ENCODE results near the gene HSBP1.

The HSBP1 gene

GRCh38 chr16:83807710-83808572 is at the start of gene HSBP1:
Gene HSBP1, plus strand, starts transcription at chr16:83807978. Its CDS starts 99 bp downstream, at chr16:83808077.
- H3K4me3 Mint-ChIP-seq: peak within 1 kb of the TSS; percentile 98
- H3K4me1 Mint-ChIP-seq (ENCODE audit: low read depth): peaks cover 63% of the 10 kb centered on the region
- no peaks in the 10 kb centered on the region for H3K27me3 Mint-ChIP-seq
- no peaks in the 10 kb centered on the region for H3K9me3 Mint-ChIP-seq
- intact Hi-C loops (cut with micrococcal nuclease): loop anchor here (5.0 kb wide), 2 partner anchors 36 to 89 kb away; partner anchors contain the start of gene MLYCD
- peak within 1 kb of the TSS; percentile 98 for H3K27ac Mint-ChIP-seq
- peaks cover 53% of the 10 kb centered on the region for H3K36me3 Mint-ChIP-seq (ENCODE audit: low read depth)

- Mint-ChIP-seq H3K9me3 (no peaks in the 10 kb centered on the region), H3K27me3 (no peaks in the 10 kb centered on the region), H3K4me1 (ENCODE audit: low read depth) (no peaks in the 10 kb centered on the region), H3K36me3 (ENCODE audit: low read depth) (no peaks in the 10 kb centered on the region), H3K27ac (no peak overlapping the region), H3K4me3 (no peak overlapping the region)
- intact Hi-C loops (cut with micrococcal nuclease): no loop called here
Measured at GRCh38 chr16:83762141-83762991, 45.4 kb upstream of the HSBP1 start.

GRCh38 chr16:83762992-83763358 is 44.8 kb upstream of the HSBP1 start:
- Mint-ChIP-seq H3K4me3 (no peak overlapping the region), H3K27ac (no peak overlapping the region), H3K4me1 (ENCODE audit: low read depth) (no peaks in the 10 kb centered on the region), H3K9me3 (no peaks in the 10 kb centered on the region), H3K36me3 (ENCODE audit: low read depth) (no peaks in the 10 kb centered on the region), H3K27me3 (no peaks in the 10 kb centered on the region)
- intact Hi-C loops (cut with micrococcal nuclease): no loop called here

GRCh38 chr16:83768986-83769385 is 38.8 kb upstream of the HSBP1 start:
- intact Hi-C loops (cut with micrococcal nuclease): no loop called here
- Mint-ChIP-seq H3K4me3 (no peak overlapping the region), H3K27me3 (no peaks in the 10 kb centered on the region), H3K36me3 (ENCODE audit: low read depth) (no peaks in the 10 kb centered on the region), H3K9me3 (no peaks in the 10 kb centered on the region), H3K4me1 (ENCODE audit: low read depth) (peaks cover 36% of the 10 kb centered on the region), H3K27ac (peak overlapping the region; percentile 78)

- no peaks in the 10 kb centered on the region for H3K27me3 Mint-ChIP-seq
- no peaks in the 10 kb centered on the region for H3K36me3 Mint-ChIP-seq (ENCODE audit: low read depth)
- peaks cover 41% of the 10 kb centered on the region for H3K4me1 Mint-ChIP-seq (ENCODE audit: low read depth)
- peak overlapping the region; percentile 25 for H3K4me3 Mint-ChIP-seq
- H3K27ac Mint-ChIP-seq: peak overlapping the region; percentile 78
- intact Hi-C loops (cut with micrococcal nuclease): loop anchor here (5.0 kb wide), 1 partner anchor 38 kb away; the partner anchor contains the start of gene HSBP1
- no peaks in the 10 kb centered on the region for H3K9me3 Mint-ChIP-seq
Measured at GRCh38 chr16:83769397-83770008, 38.3 kb upstream of the HSBP1 start.

GRCh38 chr16:83771306-83771942 is 36.4 kb upstream of the HSBP1 start:
- peaks cover 46% of the 10 kb centered on the region for H3K4me1 Mint-ChIP-seq (ENCODE audit: low read depth)
- H3K9me3 Mint-ChIP-seq: no peaks in the 10 kb centered on the region
- H3K27me3 Mint-ChIP-seq: peaks cover 3% of the 10 kb centered on the region
- H3K27ac Mint-ChIP-seq: no peak overlapping the region
- H3K4me3 Mint-ChIP-seq: no peak overlapping the region
- no peaks in the 10 kb centered on the region for H3K36me3 Mint-ChIP-seq (ENCODE audit: low read depth)
- intact Hi-C loops (cut with micrococcal nuclease): loop anchor here (5.0 kb wide), 1 partner anchor 36 kb away; the partner anchor contains the start of gene HSBP1

- peaks cover 53% of the 10 kb centered on the region for H3K4me1 Mint-ChIP-seq (ENCODE audit: low read depth)
- H3K4me3 Mint-ChIP-seq: no peak overlapping the region
- H3K36me3 Mint-ChIP-seq (ENCODE audit: low read depth): no peaks in the 10 kb centered on the region
- no peak overlapping the region for H3K27ac Mint-ChIP-seq
- H3K27me3 Mint-ChIP-seq: peaks cover 14% of the 10 kb centered on the region
- intact Hi-C loops (cut with micrococcal nuclease): loop anchor here (5.0 kb wide), 1 partner anchor 34 kb away; the partner anchor contains the start of gene HSBP1
- H3K9me3 Mint-ChIP-seq: no peaks in the 10 kb centered on the region
Measured at GRCh38 chr16:83772806-83773205, 35.0 kb upstream of the HSBP1 start.

- H3K27me3 Mint-ChIP-seq: peaks cover 17% of the 10 kb centered on the region
- H3K4me1 Mint-ChIP-seq (ENCODE audit: low read depth): peaks cover 44% of the 10 kb centered on the region
- H3K9me3 Mint-ChIP-seq: no peaks in the 10 kb centered on the region
- no peaks in the 10 kb centered on the region for H3K36me3 Mint-ChIP-seq (ENCODE audit: low read depth)
- peak overlapping the region; percentile 35 for H3K27ac Mint-ChIP-seq
- intact Hi-C loops (cut with micrococcal nuclease): loop anchor here (5.0 kb wide), 1 partner anchor 33 kb away; the partner anchor contains the start of gene HSBP1
- H3K4me3 Mint-ChIP-seq: no peak overlapping the region
Measured at GRCh38 chr16:83774066-83774465, 33.7 kb upstream of the HSBP1 start.

- Mint-ChIP-seq H3K9me3 (no peaks in the 10 kb centered on the region), H3K4me3 (no peak overlapping the region), H3K27me3 (peaks cover 18% of the 10 kb centered on the region), H3K4me1 (ENCODE audit: low read depth) (peaks cover 39% of the 10 kb centered on the region), H3K27ac (no peak overlapping the region), H3K36me3 (ENCODE audit: low read depth) (no peaks in the 10 kb centered on the region)
- intact Hi-C loops (cut with micrococcal nuclease): no loop called here
Measured at GRCh38 chr16:83776944-83777343, 30.8 kb upstream of the HSBP1 start.

- Mint-ChIP-seq H3K9me3 (no peaks in the 10 kb centered on the region), H3K27ac (no peak overlapping the region), H3K36me3 (ENCODE audit: low read depth) (no peaks in the 10 kb centered on the region), H3K4me1 (ENCODE audit: low read depth) (peaks cover 26% of the 10 kb centered on the region), H3K27me3 (peaks cover 32% of the 10 kb centered on the region), H3K4me3 (no peak overlapping the region)
- intact Hi-C loops (cut with micrococcal nuclease): no loop called here
Measured at GRCh38 chr16:83779886-83780285, 27.9 kb upstream of the HSBP1 start.

- intact Hi-C loops (cut with micrococcal nuclease): no loop called here
- Mint-ChIP-seq H3K27me3 (peaks cover 17% of the 10 kb centered on the region), H3K9me3 (no peaks in the 10 kb centered on the region), H3K36me3 (ENCODE audit: low read depth) (no peaks in the 10 kb centered on the region), H3K4me1 (ENCODE audit: low read depth) (peaks cover 25% of the 10 kb centered on the region), H3K27ac (no peak overlapping the region), H3K4me3 (no peak overlapping the region)
Measured at GRCh38 chr16:83785455-83785854, 22.3 kb upstream of the HSBP1 start.

GRCh38 chr16:83789642-83790401 is 18.0 kb upstream of the HSBP1 start:
- no peak overlapping the region for H3K4me3 Mint-ChIP-seq
- no peak overlapping the region for H3K27ac Mint-ChIP-seq
- H3K36me3 Mint-ChIP-seq (ENCODE audit: low read depth): no peaks in the 10 kb centered on the region
- intact Hi-C loops (cut with micrococcal nuclease): no loop called here
- peaks cover 17% of the 10 kb centered on the region for H3K4me1 Mint-ChIP-seq (ENCODE audit: low read depth)
- H3K9me3 Mint-ChIP-seq: no peaks in the 10 kb centered on the region
- peaks cover 2% of the 10 kb centered on the region for H3K27me3 Mint-ChIP-seq

- intact Hi-C loops (cut with micrococcal nuclease): no loop called here
- H3K4me3 Mint-ChIP-seq: no peak overlapping the region
Measured at GRCh38 chr16:83791916-83792315, 15.9 kb upstream of the HSBP1 start.

More at GRCh38 chr16:83791916-83792315, 15.9 kb upstream of the HSBP1 start:
- Mint-ChIP-seq H3K4me1 (ENCODE audit: low read depth) (peaks cover 11% of the 10 kb centered on the region), H3K36me3 (ENCODE audit: low read depth) (no peaks in the 10 kb centered on the region), H3K27me3 (peaks cover 2% of the 10 kb centered on the region), H3K9me3 (no peaks in the 10 kb centered on the region), H3K27ac (no peak overlapping the region)
